HL-60 (cell line): ENCODE data around the gene ATXN7L1.
"Not testable (repeated sequence)": the region's sequence is repeated elsewhere in the genome, so short reads cannot be mapped to it uniquely, and the experiment has no call there.

Experiments used
- DNase-seq, 2 experiments: peaks; one replicate each; pipeline ENCODE4 v3.0.0-alpha.2; 2010 to 2020; ENCODE audit warnings: low read depth in 1 of 2, low spot score in 1 of 2
- H3K27ac ChIP-seq: fragments of 250-450 bp; sonication (Bioruptor Pico); replicated peaks from 2 replicates; pipeline ENCODE4 v1.5.1; 2020; ENCODE audit warnings: mild to moderate bottlenecking, moderate library complexity
- H3K27me3 ChIP-seq: fragments of 250-450 bp; sonication (Bioruptor Pico); 2 replicates; pipeline ENCODE4 v1.5.1; 2021; ENCODE audit warnings: mild to moderate bottlenecking, moderate library complexity; ENCODE audit not compliant: insufficient read depth, poor library complexity, severe bottlenecking
- H3K4me3 ChIP-seq: replicated peaks from 2 replicates; pipeline ENCODE4 v1.5.1; 2011; ENCODE audit warnings: mild to moderate bottlenecking, control low read depth, low read length; ENCODE audit not compliant: insufficient read depth
- GABPA ChIP-seq: IDR thresholded peaks from 2 replicates; pipeline ENCODE4 v1.6.1; 2012; ENCODE audit warnings: low read depth
- POLR2AphosphoS5 ChIP-seq: IDR thresholded peaks from 2 replicates; pipeline ENCODE4 v1.6.1; 2012; ENCODE audit warnings: low read depth
- REST ChIP-seq: IDR thresholded peaks from 2 replicates; pipeline ENCODE4 v1.6.1; 2012; ENCODE audit warnings: low read depth; ENCODE audit not compliant: insufficient replicate concordance
- SPI1 ChIP-seq: IDR thresholded peaks from 2 replicates; pipeline ENCODE4 v1.6.1; 2012; ENCODE audit warnings: low read depth, mild to moderate bottlenecking, borderline replicate concordance
- TF ChIP-seq, protein P1 (sequence below): IDR thresholded peaks from one replicate; pipeline ENCODE4 v1.5.1; 2011; ENCODE audit warnings: low read length, control low read depth, inconsistent platforms; ENCODE audit not compliant: insufficient read depth

The ATXN7L1 gene

DNA sequence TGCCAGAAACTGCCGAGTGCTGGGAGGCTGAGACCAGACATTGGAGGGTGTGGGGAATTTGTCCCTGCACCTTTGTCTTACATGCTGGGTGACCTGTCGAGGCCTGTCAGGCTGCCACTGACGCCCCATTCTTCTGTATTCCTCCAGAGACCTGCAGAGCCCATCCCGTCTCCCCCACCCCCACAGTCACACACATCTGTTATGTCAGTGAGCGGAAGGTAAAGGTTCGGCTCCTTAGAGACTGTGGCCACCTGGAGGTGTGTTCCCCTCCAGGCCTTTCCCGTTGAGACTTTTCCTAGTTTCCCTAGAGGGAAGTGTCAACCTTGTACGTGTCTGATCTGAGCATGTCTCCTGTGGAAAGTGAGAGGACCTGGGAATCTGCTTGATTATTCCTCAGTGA is 84.5 kb downstream of the ATXN7L1 start:
- H3K27me3 ChIP-seq = no peaks in the 10 kb centered on the region
- H3K27ac ChIP-seq = no peak overlapping the region
- no peak for TF ChIP-seq REST
- TF ChIP-seq GABPA = no peak
- TF ChIP-seq, protein P1, sequence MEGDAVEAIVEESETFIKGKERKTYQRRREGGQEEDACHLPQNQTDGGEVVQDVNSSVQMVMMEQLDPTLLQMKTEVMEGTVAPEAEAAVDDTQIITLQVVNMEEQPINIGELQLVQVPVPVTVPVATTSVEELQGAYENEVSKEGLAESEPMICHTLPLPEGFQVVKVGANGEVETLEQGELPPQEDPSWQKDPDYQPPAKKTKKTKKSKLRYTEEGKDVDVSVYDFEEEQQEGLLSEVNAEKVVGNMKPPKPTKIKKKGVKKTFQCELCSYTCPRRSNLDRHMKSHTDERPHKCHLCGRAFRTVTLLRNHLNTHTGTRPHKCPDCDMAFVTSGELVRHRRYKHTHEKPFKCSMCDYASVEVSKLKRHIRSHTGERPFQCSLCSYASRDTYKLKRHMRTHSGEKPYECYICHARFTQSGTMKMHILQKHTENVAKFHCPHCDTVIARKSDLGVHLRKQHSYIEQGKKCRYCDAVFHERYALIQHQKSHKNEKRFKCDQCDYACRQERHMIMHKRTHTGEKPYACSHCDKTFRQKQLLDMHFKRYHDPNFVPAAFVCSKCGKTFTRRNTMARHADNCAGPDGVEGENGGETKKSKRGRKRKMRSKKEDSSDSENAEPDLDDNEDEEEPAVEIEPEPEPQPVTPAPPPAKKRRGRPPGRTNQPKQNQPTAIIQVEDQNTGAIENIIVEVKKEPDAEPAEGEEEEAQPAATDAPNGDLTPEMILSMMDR = no peak
- no peak for TF ChIP-seq POLR2AphosphoS5
- no peak for TF ChIP-seq SPI1
- no peak overlapping the region for H3K4me3 ChIP-seq
- no peak for DNase-seq

DNA sequence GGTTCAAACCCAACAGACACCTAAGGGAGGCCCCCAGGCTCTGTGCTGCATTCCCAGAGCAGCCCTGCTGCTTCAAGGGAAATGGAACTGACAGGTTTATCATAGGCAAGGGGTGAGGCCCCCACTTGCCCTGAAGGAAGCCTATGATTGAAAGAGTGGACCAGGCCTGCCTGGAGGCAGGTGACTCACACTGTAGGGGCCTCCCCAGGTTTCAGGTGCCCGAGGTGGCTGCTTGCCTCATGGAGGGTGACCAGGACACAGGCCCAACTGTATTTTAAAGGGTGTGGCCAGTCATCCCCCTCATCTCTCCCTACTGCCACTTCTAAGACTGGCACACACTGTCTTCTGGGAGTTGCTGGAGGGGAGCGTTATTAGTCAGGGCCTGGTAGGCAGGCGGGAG is 85.4 kb downstream of the ATXN7L1 start:
- no peak for DNase-seq
- H3K27ac ChIP-seq = no peak overlapping the region
- no peaks in the 10 kb centered on the region for H3K27me3 ChIP-seq
- H3K4me3 ChIP-seq = no peak overlapping the region
- TF ChIP-seq SPI1 (no peak), REST (no peak), POLR2AphosphoS5 (no peak), GABPA (no peak)
- TF ChIP-seq, protein P1 = no peak

DNA sequence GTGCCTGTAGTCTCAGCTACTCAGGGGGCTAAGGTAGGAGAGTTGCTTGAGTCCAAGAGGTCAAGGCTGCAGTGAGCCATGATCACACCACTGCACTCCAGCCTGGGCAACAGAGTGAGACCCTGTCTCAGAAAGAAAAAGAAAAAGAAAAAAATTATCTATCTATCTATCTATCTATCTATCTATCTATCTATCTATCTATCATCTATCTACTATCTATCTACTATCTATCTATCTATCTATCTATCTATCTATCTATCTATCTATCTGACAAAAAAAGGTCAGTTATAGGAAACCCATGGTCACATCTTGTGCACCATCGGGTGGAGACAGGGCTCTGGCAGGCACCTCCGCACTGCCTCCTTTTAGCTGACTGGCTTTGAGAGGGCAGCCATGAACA is 85.9 kb downstream of the ATXN7L1 start:
- H3K4me3 ChIP-seq, DNase-seq, H3K27me3 ChIP-seq, H3K27ac ChIP-seq: not testable (repeated sequence)

GRCh38 chr7:105788816-105789349 is 87.5 kb downstream of the ATXN7L1 start:
- DNase-seq = no peak
- no peak overlapping the region for H3K27ac ChIP-seq
- H3K27me3 ChIP-seq = no peaks in the 10 kb centered on the region
- H3K4me3 ChIP-seq = no peak overlapping the region
- TF ChIP-seq GABPA (no peak), REST (no peak), POLR2AphosphoS5 (no peak), SPI1 (no peak)
- TF ChIP-seq, protein P1 = no peak
